Erythroblast (primary cell): ENCODE measurements around the gene KCNN2.

Experiments
- GATA1 ChIP-seq: IDR thresholded peaks from 2 replicates; pipeline ENCODE4 v1.6.1; 2011; ENCODE audit warnings: low read depth, mild to moderate bottlenecking, control low read depth, low read length, moderate library complexity
- POLR2A ChIP-seq: IDR thresholded peaks from 2 replicates; pipeline ENCODE4 v1.6.1; 2011; ENCODE audit warnings: mild to moderate bottlenecking, low read length

DNA sequence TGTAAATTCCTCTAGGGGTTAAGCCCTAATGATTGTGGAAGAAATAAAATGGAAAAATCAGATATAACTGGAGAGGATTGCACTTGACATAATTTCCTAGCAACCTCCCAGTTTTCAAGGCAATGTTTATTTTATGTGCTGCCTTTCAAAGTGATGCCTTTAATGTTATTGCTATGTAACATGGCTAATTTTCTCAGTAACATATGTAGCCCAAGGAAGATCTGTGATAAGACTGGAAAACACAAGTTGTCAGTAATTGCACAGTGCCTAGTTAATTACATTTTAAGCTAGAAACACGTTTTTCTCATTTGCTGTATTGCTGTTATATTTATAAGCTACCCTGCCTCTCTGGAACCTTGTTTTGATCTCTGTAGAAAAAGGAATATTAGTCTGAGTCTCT, 49.2 kb upstream of the KCNN2 start:
- TF ChIP-seq POLR2A (no peak), GATA1 (no peak)
